IMR-90 (cell line): ENCODE measurements around the gene ERG. TPM values are rescaled to one million over a fixed set of nuclear protein-coding genes. Genes with fewer than 3 reads are reported as not detected.

Experiments
- ATAC-seq: fragments of 200-7000 bp; cut with Tn5 transposase; 2 replicates; pipeline ENCODE4 v1.9.1; 2020; ENCODE audit warnings: low read depth, mild to moderate bottlenecking, moderate library complexity
- BruUV-seq: library from RNA; stranded (reverse); fragments of 400-500 nt; replicated peaks from 2 replicates; lab custom pipeline; 2021; lab: Mats Ljungman, UMichigan
- CTCF ChIA-PET: fragments of 300-600 bp; formaldehyde crosslinking; extraction: SDS; loops from one replicate; lab custom pipeline; 2021; ENCODE audit warnings: antibody characterized with exemption; lab: Yijun Ruan, JAX
- POLR2A ChIA-PET: fragments of 300-600 bp; sonication (Branson Sonifier 250); formaldehyde crosslinking; loops from one replicate; lab custom pipeline; 2022; ENCODE audit warnings: antibody characterized with exemption; ENCODE audit not compliant: unreplicated experiment; lab: Charles Lee
- DNase-seq: peaks from one replicate; pipeline ENCODE4 v3.0.0; 2013
- H2AFZ ChIP-seq: replicated peaks from 2 replicates; pipeline ENCODE3; 2013; ENCODE audit warnings: low read length, mild to moderate bottlenecking; ENCODE audit not compliant: poor library complexity
- H2AK5ac ChIP-seq: 2 replicates; pipeline ENCODE4 v1.6.1; 2013; ENCODE audit warnings: low read depth, low read length, inconsistent platforms
- H2AK9ac ChIP-seq: replicated peaks from 2 replicates; pipeline ENCODE3; 2013; ENCODE audit warnings: mild to moderate bottlenecking, low read depth, low read length, moderate library complexity; ENCODE audit not compliant: poor library complexity
- H2BK120ac ChIP-seq: 2 replicates; pipeline ENCODE4 v1.6.1; 2013; ENCODE audit warnings: low read depth, low read length, inconsistent platforms
- H2BK15ac ChIP-seq: 3 replicates; pipeline ENCODE4 v1.6.1; 2013; ENCODE audit warnings: low read depth, low read length, inconsistent platforms
- H2BK20ac ChIP-seq: 2 replicates; pipeline ENCODE4 v1.6.1; 2013; ENCODE audit warnings: low read depth, mild to moderate bottlenecking, inconsistent platforms, low read length, moderate library complexity
- H2BK5ac ChIP-seq: 2 replicates; pipeline ENCODE4 v1.6.1; 2013; ENCODE audit warnings: mild to moderate bottlenecking, low read depth, low read length, inconsistent platforms; ENCODE audit not compliant: poor library complexity, severe bottlenecking
- H3K14ac ChIP-seq: replicated peaks from 2 replicates; pipeline ENCODE4 v1.6.1; 2013; ENCODE audit warnings: low read depth, low read length, inconsistent platforms
- H3K18ac ChIP-seq: 2 replicates; pipeline ENCODE4 v1.6.1; 2013; ENCODE audit warnings: low read depth, low read length, control low read depth
- H3K23ac ChIP-seq: 2 replicates; pipeline ENCODE4 v1.6.1; 2013; ENCODE audit warnings: low read depth, low read length, inconsistent platforms
- H3K27ac ChIP-seq: 2 replicates; pipeline ENCODE4 v1.5.1; 2013; ENCODE audit warnings: mild to moderate bottlenecking, control low read depth, low read length; ENCODE audit not compliant: insufficient read depth
- H3K27me3 ChIP-seq: 2 replicates; pipeline ENCODE4 v1.6.1; 2013; ENCODE audit warnings: low read length; ENCODE audit not compliant: control insufficient read depth, insufficient read depth
- H3K36me3 ChIP-seq: 2 replicates; pipeline ENCODE4 v1.6.1; 2013; ENCODE audit warnings: low read length, mixed read lengths; ENCODE audit not compliant: control insufficient read depth, insufficient read depth
- H3K4ac ChIP-seq: 2 replicates; pipeline ENCODE4 v1.6.1; 2013; ENCODE audit warnings: low read depth, low read length, inconsistent platforms
- H3K4me1 ChIP-seq: 2 replicates; pipeline ENCODE4 v1.6.1; 2013; ENCODE audit warnings: low read length, mixed read lengths; ENCODE audit not compliant: control insufficient read depth, insufficient read depth
- H3K4me2 ChIP-seq: 2 replicates; pipeline ENCODE4 v1.6.1; 2013; ENCODE audit warnings: low read depth, mild to moderate bottlenecking, control low read depth, low read length, moderate library complexity
- H3K4me3 ChIP-seq: 2 replicates; pipeline ENCODE4 v1.5.1; 2013; ENCODE audit warnings: low read depth, mild to moderate bottlenecking, control low read depth, low read length, moderate library complexity; ENCODE audit not compliant: insufficient read depth
- H3K56ac ChIP-seq: 2 replicates; pipeline ENCODE4 v1.6.1; 2013; ENCODE audit warnings: low read length, inconsistent platforms; ENCODE audit not compliant: insufficient read depth; ENCODE audit errors: extremely low read depth
- H3K79me1 ChIP-seq, 2 experiments: 2 replicates each; pipeline ENCODE4 v1.6.1; 2013; ENCODE audit warnings: low read length in 2 of 2, inconsistent platforms in 1 of 2, low read depth in 1 of 2
- H3K9ac ChIP-seq: 2 replicates; pipeline ENCODE4 v1.6.1; 2013; ENCODE audit warnings: low read depth, low read length, control low read depth
- H3K9me1 ChIP-seq: 2 replicates; pipeline ENCODE4 v1.6.1; 2013; ENCODE audit warnings: low read length, inconsistent platforms; ENCODE audit not compliant: insufficient read depth
- H3K9me3 ChIP-seq: 2 replicates; pipeline ENCODE4 v1.6.1; 2013; ENCODE audit warnings: low read length; ENCODE audit not compliant: control insufficient read depth, insufficient read depth
- H4K20me1 ChIP-seq: 2 replicates; pipeline ENCODE4 v1.6.1; 2013; ENCODE audit warnings: low read length, inconsistent platforms; ENCODE audit not compliant: insufficient read depth
- H4K5ac ChIP-seq: 2 replicates; pipeline ENCODE4 v1.6.1; 2013; ENCODE audit warnings: mild to moderate bottlenecking, low read depth, low read length, control low read depth
- H4K8ac ChIP-seq, 2 experiments: 2 replicates each; pipeline ENCODE4 v1.6.1; 2013; ENCODE audit warnings: low read depth in 2 of 2, low read length in 2 of 2, control low read depth in 1 of 2, inconsistent platforms in 1 of 2
- H4K91ac ChIP-seq: 2 replicates; pipeline ENCODE4 v1.6.1; 2013; ENCODE audit warnings: low read depth, low read length, inconsistent platforms; ENCODE audit not compliant: insufficient read depth
- BHLHE40 ChIP-seq: fragments of 150-350 bp; IDR thresholded peaks from 2 replicates; pipeline ENCODE4 v1.6.1; 2016; ENCODE audit warnings: mild to moderate bottlenecking, low read depth, low read length
- CEBPB ChIP-seq: IDR thresholded peaks from 2 replicates; pipeline ENCODE4 v1.6.1; 2012; ENCODE audit warnings: low read depth, low read length, improper control_type of control experiment
- CHD1 ChIP-seq: IDR thresholded peaks from 2 replicates; pipeline ENCODE4 v1.6.1; 2012; ENCODE audit warnings: low read depth, low read length, improper control_type of control experiment
- FOS ChIP-seq: fragments of 150-350 bp; IDR thresholded peaks from 2 replicates; pipeline ENCODE4 v1.6.1; 2016; ENCODE audit warnings: low read depth, low read length
- MAFK ChIP-seq: IDR thresholded peaks from 2 replicates; pipeline ENCODE4 v1.6.1; 2012; ENCODE audit warnings: low read depth, low read length, improper control_type of control experiment
- MAZ ChIP-seq: IDR thresholded peaks from 2 replicates; pipeline ENCODE4 v1.6.1; 2012; ENCODE audit warnings: low read depth, mild to moderate bottlenecking, low read length, improper control_type of control experiment, moderate library complexity, borderline replicate concordance
- MXI1 ChIP-seq: IDR thresholded peaks from 2 replicates; pipeline ENCODE4 v1.6.1; 2012; ENCODE audit warnings: low read depth, mild to moderate bottlenecking, low read length, moderate library complexity, borderline replicate concordance
- NFE2L2 ChIP-seq: fragments of 150-350 bp; IDR thresholded peaks from 2 replicates; pipeline ENCODE4 v1.6.1; 2016; ENCODE audit warnings: low read depth, mild to moderate bottlenecking, low read length
- POLR2A ChIP-seq: IDR thresholded peaks from 2 replicates; pipeline ENCODE4 v1.6.1; 2012; ENCODE audit warnings: mild to moderate bottlenecking, low read depth, low read length
- RAD21 ChIP-seq: IDR thresholded peaks from 2 replicates; pipeline ENCODE4 v1.6.1; 2012; ENCODE audit warnings: low read length, improper control_type of control experiment
- RCOR1 ChIP-seq: IDR thresholded peaks from 2 replicates; pipeline ENCODE4 v1.6.1; 2012; ENCODE audit warnings: mild to moderate bottlenecking, low read length, improper control_type of control experiment; ENCODE audit not compliant: insufficient replicate concordance
- RFX5 ChIP-seq: IDR thresholded peaks from 2 replicates; pipeline ENCODE4 v1.8.0; 2012; ENCODE audit warnings: low read depth, mild to moderate bottlenecking, low read length, moderate library complexity
- SMC3 ChIP-seq: fragments of 150-350 bp; IDR thresholded peaks from 2 replicates; pipeline ENCODE4 v1.6.1; 2016; ENCODE audit warnings: low read depth, mild to moderate bottlenecking, antibody characterized with exemption, low read length, moderate library complexity
- USF2 ChIP-seq: fragments of 150-350 bp; IDR thresholded peaks from 2 replicates; pipeline ENCODE4 v1.6.1; 2017; ENCODE audit warnings: mild to moderate bottlenecking, antibody characterized with exemption, low read length, low read depth
- WGBS, 2 experiments: methylation state at CpG; one replicate each; pipeline versions ENCODE4 v1.1.5 to v1.1.7; 2013; ENCODE audit warnings: missing lambda C conversion rate in 2 of 2; ENCODE audit not compliant: insufficient read length in 1 of 2; ENCODE audit errors: extremely low coverage in 2 of 2; 5-methylcytosine and 5-hydroxymethylcytosine counted together
- dilution Hi-C: fragments of 300-500 bp; cut with HindIII; formaldehyde crosslinking; loops from one replicate; pipeline ENCODE4 v1.14.3; 2018; ENCODE audit warnings: low sequenced_read_pairs; ENCODE audit not compliant: unreplicated experiment
- in situ Hi-C: fragments of 300-500 bp; cut with MboI; formaldehyde crosslinking; loops from 3 replicates; pipeline ENCODE4 v1.14.3; 2019; ENCODE audit warnings: low sequenced_read_pairs, inconsistent platforms, mixed read lengths
- intact Hi-C: fragments of 100-400 bp; cut with micrococcal nuclease; formaldehyde crosslinking; loops from 2 replicates; pipeline ENCODE4 v1.10.0; 2022
- polyA plus RNA-seq, 3 experiments: library from polyadenylated mRNA; depleted of rRNA; stranded (reverse); fragments of >200 nt; gene quantifications; 2 replicates each; pipeline ENCODE4 v1.2.3, GENCODE V29; 2012; ENCODE audit warnings: low replicate concordance in 1 of 3
- total RNA-seq: library from RNA; depleted of rRNA; stranded (reverse); fragments of >200 nt; gene quantifications from 2 replicates; pipeline ENCODE4 v1.2.3, GENCODE V29; 2012
- TF ChIP-seq, protein P1 (sequence below): conservative IDR thresholded peaks from 2 replicates; pipeline ENCODE4 v1.5.1; 2012; ENCODE audit warnings: mild to moderate bottlenecking, low read depth, low read length, improper control_type of control experiment
- TF ChIP-seq, protein P2 (sequence below): fragments of 150-350 bp; IDR thresholded peaks from 2 replicates; pipeline ENCODE4 v1.6.1; 2016; ENCODE audit warnings: low read depth, mild to moderate bottlenecking, low read length, moderate library complexity, borderline replicate concordance

The ERG gene
- total and polyA plus RNA-seq, 2 of the 4 experiments (the other 2 are of a cell fraction) = not detected

- no CpG with 5 or more reads among the region's 6 CpGs for WGBS, 2 experiments
- no peak overlapping the region for H3K27ac ChIP-seq
- H3K4me2 ChIP-seq = no peak overlapping the region
- H3K14ac ChIP-seq = no peak overlapping the region
- H3K79me1 ChIP-seq = no peaks in the 10 kb centered on the region
- no peaks in the 10 kb centered on the region for H3K36me3 ChIP-seq
- no peaks in the 10 kb centered on the region for H3K4me1 ChIP-seq
- no peak for ATAC-seq
- H3K4me3 ChIP-seq = no peak overlapping the region
- intact Hi-C loops (no loop called here), dilution Hi-C loops (no loop called here), in situ Hi-C loops (no loop called here)
- no peak overlapping the region for H2BK15ac ChIP-seq
- no peak overlapping the region for H2AFZ ChIP-seq
- no peak overlapping the region for H3K9ac ChIP-seq
- no peak overlapping the region for H2AK5ac ChIP-seq
- no peaks in the 10 kb centered on the region for H4K20me1 ChIP-seq
- H3K27me3 ChIP-seq = peaks cover 22% of the 10 kb centered on the region
- no peak overlapping the region for H4K91ac ChIP-seq
- H3K9me1 ChIP-seq = no peaks in the 10 kb centered on the region
- CTCF ChIA-PET = no interaction called here
- H4K8ac ChIP-seq = no peak overlapping the region
- H3K23ac ChIP-seq = no peak overlapping the region
- no peak overlapping the region for H2AK9ac ChIP-seq
- no peak overlapping the region for H2BK120ac ChIP-seq
- DNase-seq = no peak
- no peak overlapping the region for H2BK20ac ChIP-seq
- POLR2A ChIA-PET = no interaction called here
- H3K9me3 ChIP-seq = no peaks in the 10 kb centered on the region
- no peak overlapping the region for H3K56ac ChIP-seq
- H3K4ac ChIP-seq = no peak overlapping the region
- no peak overlapping the region for H4K5ac ChIP-seq
- TF ChIP-seq SMC3 (no peak), RCOR1 (no peak), MXI1 (no peak), CHD1 (no peak), NFE2L2 (no peak), MAZ (no peak), RFX5 (no peak), RAD21 (no peak), BHLHE40 (no peak), USF2 (no peak), FOS (no peak), MAFK (no peak), POLR2A (no peak), CEBPB (no peak)
- TF ChIP-seq, protein P1, sequence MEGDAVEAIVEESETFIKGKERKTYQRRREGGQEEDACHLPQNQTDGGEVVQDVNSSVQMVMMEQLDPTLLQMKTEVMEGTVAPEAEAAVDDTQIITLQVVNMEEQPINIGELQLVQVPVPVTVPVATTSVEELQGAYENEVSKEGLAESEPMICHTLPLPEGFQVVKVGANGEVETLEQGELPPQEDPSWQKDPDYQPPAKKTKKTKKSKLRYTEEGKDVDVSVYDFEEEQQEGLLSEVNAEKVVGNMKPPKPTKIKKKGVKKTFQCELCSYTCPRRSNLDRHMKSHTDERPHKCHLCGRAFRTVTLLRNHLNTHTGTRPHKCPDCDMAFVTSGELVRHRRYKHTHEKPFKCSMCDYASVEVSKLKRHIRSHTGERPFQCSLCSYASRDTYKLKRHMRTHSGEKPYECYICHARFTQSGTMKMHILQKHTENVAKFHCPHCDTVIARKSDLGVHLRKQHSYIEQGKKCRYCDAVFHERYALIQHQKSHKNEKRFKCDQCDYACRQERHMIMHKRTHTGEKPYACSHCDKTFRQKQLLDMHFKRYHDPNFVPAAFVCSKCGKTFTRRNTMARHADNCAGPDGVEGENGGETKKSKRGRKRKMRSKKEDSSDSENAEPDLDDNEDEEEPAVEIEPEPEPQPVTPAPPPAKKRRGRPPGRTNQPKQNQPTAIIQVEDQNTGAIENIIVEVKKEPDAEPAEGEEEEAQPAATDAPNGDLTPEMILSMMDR = no peak
- TF ChIP-seq, protein P2, sequence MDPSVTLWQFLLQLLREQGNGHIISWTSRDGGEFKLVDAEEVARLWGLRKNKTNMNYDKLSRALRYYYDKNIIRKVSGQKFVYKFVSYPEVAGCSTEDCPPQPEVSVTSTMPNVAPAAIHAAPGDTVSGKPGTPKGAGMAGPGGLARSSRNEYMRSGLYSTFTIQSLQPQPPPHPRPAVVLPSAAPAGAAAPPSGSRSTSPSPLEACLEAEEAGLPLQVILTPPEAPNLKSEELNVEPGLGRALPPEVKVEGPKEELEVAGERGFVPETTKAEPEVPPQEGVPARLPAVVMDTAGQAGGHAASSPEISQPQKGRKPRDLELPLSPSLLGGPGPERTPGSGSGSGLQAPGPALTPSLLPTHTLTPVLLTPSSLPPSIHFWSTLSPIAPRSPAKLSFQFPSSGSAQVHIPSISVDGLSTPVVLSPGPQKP = no peak
- no peak overlapping the region for H3K18ac ChIP-seq
- no peak overlapping the region for H2BK5ac ChIP-seq
- no TSS peak for BruUV-seq
Measured at GRCh38 chr21:38489729-38490128, 8.5 kb downstream of the ERG start.
